ENCODE results near the gene LYST. TPM values are rescaled to one million over a fixed set of nuclear protein-coding genes. Genes with fewer than 3 reads are reported as not detected.

The LYST gene
- total and polyA plus RNA-seq, 2 of the 8 experiments (the other 6 are each of a cell fraction or from before 2014, with no cell fraction given), result 0.29 to 0.58 TPM

- no peak for TF ChIP-seq RNF2 (IDR thresholded peaks at IDR 0.05; ENCODE audit: borderline replicate concordance, low read depth, low read length, missing control alignments, poor library complexity, severe bottlenecking)
- TF ChIP-seq CEBPB (IDR thresholded peaks at IDR 0.05; ENCODE audit: low read depth, low read length), result no peak
Measured at GRCh38 chr1:235893840-235894239, 27.1 kb upstream of the LYST start (continued).

All from H1 (cell line).